Vagina (tissue), 2 donors: ENCODE data around the gene SYNDIG1. TPM values are rescaled to one million over a fixed set of nuclear protein-coding genes. Genes with fewer than 3 reads are reported as not detected.

Source experiments
- DNase-seq, 2 donors: peaks; one replicate each; pipeline ENCODE4 v3.0.0-alpha.2; 2017; ENCODE audit errors: extremely low spot score in 2 of 2
- H3K27ac ChIP-seq: fragments of 200-600 bp; sonication (generic); one replicate; pipeline ENCODE4 v1.5.1; 2019
- H3K27me3 ChIP-seq: fragments of 200-600 bp; sonication (generic); one replicate; pipeline ENCODE4 v1.5.1; 2019
- H3K36me3 ChIP-seq, 2 donors: fragments of 200-600 bp; sonication (generic); one replicate each; pipeline ENCODE4 v1.5.1; 2017 to 2019
- H3K4me1 ChIP-seq: fragments of 200-600 bp; sonication (generic); one replicate; pipeline ENCODE4 v1.5.1; 2019
- H3K4me3 ChIP-seq, 2 donors: fragments of 200-600 bp; sonication (generic); 1 replicate in 1 of 2; 2 replicates in 1 of 2; pipeline ENCODE4 v1.5.1; 2016 to 2019
- H3K9me3 ChIP-seq: fragments of 200-600 bp; sonication (generic); one replicate; pipeline ENCODE4 v1.5.1; 2019
- POLR2A ChIP-seq, 2 donors: fragments of 450-650 bp; IDR thresholded peaks; one replicate each; pipeline ENCODE4 v1.6.1; 2017; ENCODE audit warnings: antibody characterized with exemption in 2 of 2, mild to moderate bottlenecking in 2 of 2, moderate library complexity in 2 of 2
- POLR2AphosphoS5 ChIP-seq, 2 donors: sonication (generic); formaldehyde crosslinking; IDR thresholded peaks; one replicate each; pipeline ENCODE4 v1.9.0; 2017; ENCODE audit warnings: antibody characterized with exemption in 2 of 2, mild to moderate bottlenecking in 2 of 2, low read depth in 1 of 2; ENCODE audit not compliant: insufficient read depth in 1 of 2
- intact Hi-C: fragments of 100-400 bp; cut with DNase I; formaldehyde crosslinking; loops from one replicate; pipeline ENCODE4 v1.15.1; 2023
- total RNA-seq: library from RNA; depleted of rRNA; stranded (reverse); fragments of >200 nt; gene quantifications from one replicate; pipeline ENCODE4 v1.2.3, GENCODE V29; 2016
- TF ChIP-seq, protein P1 (sequence below), 3 experiments: fragments of 450-650 bp in 2 of 3; fragments of 200-600 bp in 1 of 3; sonication (generic) in 1 of 3; IDR thresholded peaks; one replicate each; pipeline ENCODE4 v1.5.1; 2017 to 2019; ENCODE audit warnings: antibody characterized with exemption in 3 of 3, mild to moderate bottlenecking in 2 of 3, moderate library complexity in 2 of 3

SYNDIG1 gene
- total RNA-seq, 1 donor from 2014 or later, result 3.2 TPM

DNA sequence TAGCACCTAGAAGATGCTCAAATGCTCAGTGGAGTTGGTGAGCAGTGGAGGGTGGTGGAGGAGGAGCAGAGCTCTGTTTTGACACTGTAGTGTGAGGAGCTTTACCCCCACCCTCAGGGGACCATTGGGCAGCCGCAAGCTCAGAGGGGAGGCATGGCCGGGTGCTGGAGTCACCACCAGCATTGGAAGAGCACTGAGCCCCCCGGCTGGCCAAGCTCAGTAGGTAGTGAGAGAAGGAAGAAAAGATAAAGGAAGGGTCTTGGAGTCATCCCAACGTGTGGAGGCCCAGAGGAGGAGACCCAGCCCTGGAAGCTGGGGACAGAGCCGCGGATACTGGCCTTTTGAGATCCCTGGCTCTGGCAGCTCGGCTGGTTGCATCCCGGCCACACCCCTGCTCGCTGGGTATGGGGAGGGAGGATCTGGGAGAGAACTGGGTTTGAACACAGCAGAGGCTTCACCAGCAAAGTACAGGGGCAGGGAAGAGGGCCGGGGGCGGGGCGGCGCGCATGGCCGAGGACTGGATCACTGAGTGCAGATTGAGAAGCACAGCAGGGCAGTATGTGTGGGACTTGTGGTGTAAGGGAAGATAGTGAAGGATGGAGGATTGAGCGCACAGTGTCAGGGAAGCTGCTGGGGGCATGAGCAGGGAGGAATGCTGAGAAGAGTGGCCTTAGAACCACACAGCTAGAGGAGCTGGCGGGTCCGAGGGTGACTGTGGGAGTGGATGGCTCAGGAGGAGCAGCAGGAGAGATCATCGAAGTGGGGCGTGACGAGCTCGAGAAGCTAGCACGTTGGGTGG is 24.4 kb downstream of the SYNDIG1 start:
- Histone ChIP-seq H3K9me3 (no peaks in the 10 kb centered on the region), H3K4me3 (no peak overlapping the region), H3K36me3 (no peaks in the 10 kb centered on the region), H3K27me3 (no peaks in the 10 kb centered on the region), H3K4me1 (no peaks in the 10 kb centered on the region), H3K27ac (no peak overlapping the region)
- intact Hi-C loops, result no loop called here
- peak in 1 of 2 donors; percentile 69 for DNase-seq
- TF ChIP-seq POLR2AphosphoS5 (IDR thresholded peaks at IDR 0.05; ENCODE audit: insufficient read depth in 1 of 2, low read depth in 1 of 2) (no peak), POLR2A (IDR thresholded peaks at IDR 0.05) (no peak)
- TF ChIP-seq, protein P1, sequence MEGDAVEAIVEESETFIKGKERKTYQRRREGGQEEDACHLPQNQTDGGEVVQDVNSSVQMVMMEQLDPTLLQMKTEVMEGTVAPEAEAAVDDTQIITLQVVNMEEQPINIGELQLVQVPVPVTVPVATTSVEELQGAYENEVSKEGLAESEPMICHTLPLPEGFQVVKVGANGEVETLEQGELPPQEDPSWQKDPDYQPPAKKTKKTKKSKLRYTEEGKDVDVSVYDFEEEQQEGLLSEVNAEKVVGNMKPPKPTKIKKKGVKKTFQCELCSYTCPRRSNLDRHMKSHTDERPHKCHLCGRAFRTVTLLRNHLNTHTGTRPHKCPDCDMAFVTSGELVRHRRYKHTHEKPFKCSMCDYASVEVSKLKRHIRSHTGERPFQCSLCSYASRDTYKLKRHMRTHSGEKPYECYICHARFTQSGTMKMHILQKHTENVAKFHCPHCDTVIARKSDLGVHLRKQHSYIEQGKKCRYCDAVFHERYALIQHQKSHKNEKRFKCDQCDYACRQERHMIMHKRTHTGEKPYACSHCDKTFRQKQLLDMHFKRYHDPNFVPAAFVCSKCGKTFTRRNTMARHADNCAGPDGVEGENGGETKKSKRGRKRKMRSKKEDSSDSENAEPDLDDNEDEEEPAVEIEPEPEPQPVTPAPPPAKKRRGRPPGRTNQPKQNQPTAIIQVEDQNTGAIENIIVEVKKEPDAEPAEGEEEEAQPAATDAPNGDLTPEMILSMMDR (IDR thresholded peaks at IDR 0.05), result no peak

DNA sequence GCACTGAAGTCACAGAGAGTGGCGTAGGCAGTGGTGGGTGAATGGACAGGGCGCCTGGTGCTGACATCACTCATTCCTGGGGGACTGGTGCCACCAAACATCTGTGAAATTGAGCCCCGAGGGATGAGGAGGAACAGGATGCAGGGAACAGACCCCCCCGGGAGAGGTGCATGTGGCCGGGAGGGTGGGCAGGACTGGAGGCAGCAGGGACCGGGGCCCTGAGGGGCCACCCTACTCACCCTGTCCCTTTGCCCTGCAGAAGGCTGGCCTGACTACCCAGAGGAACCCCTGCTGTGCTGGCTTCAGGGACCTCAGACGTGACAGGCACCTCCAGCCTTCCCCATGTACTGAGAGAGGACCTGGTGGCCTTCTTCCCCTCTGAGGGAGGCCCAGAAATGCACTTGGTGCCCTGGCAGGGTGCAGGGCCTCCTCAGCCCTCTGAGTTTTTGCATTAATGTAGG is 25.1 kb downstream of the SYNDIG1 start:
- TF ChIP-seq, protein P1 (IDR thresholded peaks at IDR 0.05), result no peak
- TF ChIP-seq POLR2AphosphoS5 (IDR thresholded peaks at IDR 0.05; ENCODE audit: insufficient read depth in 1 of 2, low read depth in 1 of 2) (no peak), POLR2A (IDR thresholded peaks at IDR 0.05) (no peak)
- DNase-seq, result peak in 1 of 2 donors; percentile 72
- intact Hi-C loops, result no loop called here

DNA sequence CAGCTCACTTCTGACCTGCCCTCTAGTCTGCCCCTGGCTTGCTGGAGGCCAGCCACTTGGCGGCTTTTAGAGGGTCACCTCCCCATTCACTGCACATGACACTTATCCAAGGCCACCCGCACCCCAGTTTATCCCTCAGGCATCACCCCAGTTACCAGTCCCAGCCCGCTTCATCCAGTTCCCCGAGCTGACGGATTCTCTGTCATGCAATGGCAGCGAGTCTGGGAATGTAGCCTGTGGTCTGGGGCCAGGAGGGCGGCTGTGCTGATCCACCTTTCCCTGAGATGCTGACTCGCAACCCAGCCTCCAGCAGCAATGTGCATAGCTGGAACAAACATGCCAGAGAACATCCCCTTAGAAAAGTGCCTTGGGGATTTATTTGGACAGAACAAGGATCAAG is 25.8 kb downstream of the SYNDIG1 start:
- no peak overlapping the region for H3K4me3 ChIP-seq
- intact Hi-C loops, result no loop called here
- no peaks in the 10 kb centered on the region for H3K27me3 ChIP-seq
- DNase-seq, result peak in 1 of 2 donors; percentile 71
- no peaks in the 10 kb centered on the region for H3K36me3 ChIP-seq
- TF ChIP-seq POLR2A (IDR thresholded peaks at IDR 0.05), result no peak
- TF ChIP-seq, protein P1 (IDR thresholded peaks at IDR 0.05), result no peak
- no peak for TF ChIP-seq POLR2AphosphoS5 (IDR thresholded peaks at IDR 0.05; ENCODE audit: insufficient read depth in 1 of 2, low read depth in 1 of 2)
- no peaks in the 10 kb centered on the region for H3K4me1 ChIP-seq
- no peak overlapping the region for H3K27ac ChIP-seq
- no peaks in the 10 kb centered on the region for H3K9me3 ChIP-seq

More for the DNA sequence above, 25.1 kb downstream of the SYNDIG1 start:
- H3K27me3 ChIP-seq, result no peaks in the 10 kb centered on the region
- H3K27ac ChIP-seq, result no peak overlapping the region
- no peak overlapping the region for H3K4me3 ChIP-seq
- H3K4me1 ChIP-seq, result no peaks in the 10 kb centered on the region
- H3K9me3 ChIP-seq, result no peaks in the 10 kb centered on the region
- no peaks in the 10 kb centered on the region for H3K36me3 ChIP-seq

DNA sequence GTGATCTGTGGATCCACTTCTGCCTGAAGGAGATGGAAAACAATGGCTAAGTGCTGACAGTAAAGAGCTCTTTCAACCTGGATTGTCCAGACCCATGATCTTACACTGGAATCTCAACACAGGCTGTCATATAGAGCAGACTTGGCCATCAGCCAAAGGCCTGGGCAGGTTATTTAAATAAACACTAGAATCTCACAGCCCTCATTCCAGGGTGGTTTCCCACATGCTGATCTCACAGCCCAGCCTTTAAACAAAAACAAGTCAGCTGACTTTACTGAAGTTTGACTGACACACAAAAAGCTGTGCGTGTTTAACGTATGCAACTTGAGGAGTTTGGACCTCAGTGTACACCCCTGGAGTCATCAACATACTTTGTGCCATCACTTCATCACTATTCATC is 28.4 kb downstream of the SYNDIG1 start:
- TF ChIP-seq, protein P1 (IDR thresholded peaks at IDR 0.05), result no peak
- TF ChIP-seq POLR2AphosphoS5 (IDR thresholded peaks at IDR 0.05; ENCODE audit: insufficient read depth in 1 of 2, low read depth in 1 of 2), result no peak
- TF ChIP-seq POLR2A (IDR thresholded peaks at IDR 0.05), result no peak
- intact Hi-C loops, result no loop called here
- Histone ChIP-seq H3K4me1 (no peaks in the 10 kb centered on the region), H3K27me3 (no peaks in the 10 kb centered on the region), H3K4me3 (no peak overlapping the region), H3K9me3 (no peaks in the 10 kb centered on the region), H3K36me3 (no peaks in the 10 kb centered on the region), H3K27ac (no peak overlapping the region)
- peak; percentile 42 to 61 for DNase-seq

DNA sequence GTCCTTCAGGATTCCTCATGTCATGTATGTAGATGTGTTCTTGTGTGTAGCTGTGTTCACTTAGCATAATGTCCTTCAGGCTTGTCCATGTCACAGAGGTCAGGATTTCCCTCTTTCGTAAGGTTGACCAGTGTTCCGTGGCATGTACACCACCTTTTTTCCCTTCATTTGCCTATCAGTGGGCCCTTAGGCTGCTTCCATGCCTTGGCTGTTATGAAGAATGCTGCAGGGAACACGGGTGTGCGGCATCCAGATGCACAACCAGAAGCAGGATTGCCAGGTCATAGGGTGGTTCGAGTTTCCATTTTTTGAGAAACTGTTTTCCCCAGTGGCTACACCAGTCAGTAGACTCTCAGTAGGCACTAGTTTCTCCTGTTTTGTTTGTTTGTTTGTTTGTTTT is 29.2 kb downstream of the SYNDIG1 start:
- no peaks in the 10 kb centered on the region for H3K27me3 ChIP-seq
- no peak overlapping the region for H3K4me3 ChIP-seq
- no peaks in the 10 kb centered on the region for H3K4me1 ChIP-seq
- H3K36me3 ChIP-seq, result no peaks in the 10 kb centered on the region
- peak in 1 of 2 donors; percentile 54 for DNase-seq
- no peaks in the 10 kb centered on the region for H3K9me3 ChIP-seq
- intact Hi-C loops, result no loop called here
- no peak for TF ChIP-seq POLR2A (IDR thresholded peaks at IDR 0.05)
- TF ChIP-seq, protein P1 (IDR thresholded peaks at IDR 0.05), result no peak
- no peak for TF ChIP-seq POLR2AphosphoS5 (IDR thresholded peaks at IDR 0.05; ENCODE audit: insufficient read depth in 1 of 2, low read depth in 1 of 2)
- H3K27ac ChIP-seq, result no peak overlapping the region
